Measurements from ENCODE around the gene RENBP.
A peak's percentile ranks its signal among the peaks of the same experiment; 100 is the strongest.

Gene RENBP

DNA sequence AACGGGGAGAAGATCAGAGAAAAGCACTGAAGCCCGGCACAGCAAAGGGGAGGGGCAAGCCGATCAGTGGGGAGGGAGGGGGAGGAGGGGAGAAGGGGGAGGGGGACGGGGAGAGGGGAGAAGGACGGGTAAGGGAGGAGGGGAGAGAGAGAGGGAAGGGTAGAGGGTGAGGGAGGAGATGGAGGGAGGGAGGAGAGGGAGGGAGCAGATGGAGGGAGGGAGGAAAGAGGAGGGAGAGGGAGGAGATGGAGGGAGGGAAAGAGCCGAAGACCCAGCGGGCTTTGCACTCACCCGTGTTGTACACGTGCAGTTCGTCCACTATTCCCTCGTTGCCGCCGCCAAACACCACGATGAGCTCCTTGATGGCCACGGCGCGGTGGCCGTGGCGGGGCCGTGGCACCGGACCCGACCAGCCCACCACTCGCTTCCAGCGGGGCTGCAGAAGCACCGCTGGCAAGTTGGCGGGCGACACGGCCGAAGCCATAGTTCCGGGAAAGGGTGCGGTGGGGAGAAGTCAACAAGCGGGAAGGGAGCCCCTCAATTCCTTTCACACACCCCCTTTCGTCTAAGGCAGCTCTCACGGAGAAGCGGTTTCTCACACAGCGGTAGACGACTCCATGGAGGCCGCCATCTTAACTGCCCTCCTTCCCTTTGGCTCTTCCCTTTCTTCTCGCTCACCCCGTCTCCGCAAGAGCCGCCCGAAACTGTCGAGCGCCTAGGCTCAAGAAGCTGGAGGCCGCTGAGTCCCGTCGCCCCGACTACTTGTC is 26.1 kb upstream of the RENBP start:
- peak in 1 of 2 donors; percentile 70 for DNase-seq

DNA sequence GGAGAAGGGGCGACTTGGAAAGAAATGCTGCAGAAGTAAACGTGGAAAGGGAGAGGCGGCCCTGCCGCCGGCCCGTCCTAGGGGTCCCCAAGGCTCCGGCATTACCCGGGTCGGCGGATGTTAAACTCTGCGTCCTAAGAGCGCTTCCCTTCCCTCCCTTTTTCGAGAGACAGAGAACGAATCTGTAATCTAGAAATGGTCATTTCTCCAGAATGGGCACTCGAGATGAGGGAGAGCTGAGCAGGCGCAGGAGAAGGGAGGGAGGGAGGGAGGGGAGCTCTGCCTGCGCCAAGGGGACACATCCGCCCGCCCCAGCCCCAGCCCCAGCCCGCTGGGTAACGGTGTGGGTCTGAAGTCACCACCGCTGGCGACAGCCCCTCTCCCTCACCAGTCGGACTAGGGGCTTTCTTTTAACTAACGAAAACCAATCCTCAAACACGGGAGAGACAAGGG is 25.5 kb upstream of the RENBP start:
- DNase-seq, result peak; percentile 47 to 58

DNA sequence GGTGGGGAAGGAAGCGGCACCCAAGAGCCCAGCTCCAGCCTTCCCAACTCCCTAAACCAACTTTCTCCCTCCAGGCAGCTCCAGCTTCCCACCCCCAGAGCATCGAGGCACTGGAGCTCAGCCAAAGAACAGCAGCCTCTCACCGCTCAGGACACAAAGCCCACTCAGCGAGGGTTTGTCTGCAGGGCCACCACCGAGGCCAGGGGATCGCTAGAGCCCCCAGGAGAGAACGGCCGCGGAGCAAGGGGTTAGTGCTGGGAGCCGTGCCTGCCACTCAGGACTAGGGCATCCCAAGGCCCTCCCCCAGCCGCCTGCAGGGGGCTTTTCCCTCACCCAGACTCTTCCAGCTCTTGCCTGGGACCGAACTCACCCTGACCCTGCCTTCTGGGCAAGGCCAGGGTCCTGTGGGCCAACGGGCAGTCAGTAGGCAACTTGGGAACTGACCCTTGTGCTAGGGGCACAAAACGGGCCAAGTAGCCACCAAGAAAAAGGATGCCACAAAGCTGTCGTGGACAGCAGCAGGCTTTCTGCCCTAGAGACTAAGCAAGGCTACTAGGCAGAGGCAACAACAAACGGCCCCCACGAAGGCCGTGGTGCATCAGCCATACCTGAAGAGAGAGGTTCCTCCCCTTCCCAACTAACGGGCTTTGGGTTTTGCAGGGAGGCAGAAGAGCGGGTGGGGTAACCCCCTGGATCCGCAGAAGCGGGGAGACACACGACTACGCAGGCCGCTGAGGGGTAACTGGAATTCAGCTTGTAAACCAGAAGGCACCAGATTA is 24.9 kb upstream of the RENBP start:
- DNase-seq, result no peak

DNA sequence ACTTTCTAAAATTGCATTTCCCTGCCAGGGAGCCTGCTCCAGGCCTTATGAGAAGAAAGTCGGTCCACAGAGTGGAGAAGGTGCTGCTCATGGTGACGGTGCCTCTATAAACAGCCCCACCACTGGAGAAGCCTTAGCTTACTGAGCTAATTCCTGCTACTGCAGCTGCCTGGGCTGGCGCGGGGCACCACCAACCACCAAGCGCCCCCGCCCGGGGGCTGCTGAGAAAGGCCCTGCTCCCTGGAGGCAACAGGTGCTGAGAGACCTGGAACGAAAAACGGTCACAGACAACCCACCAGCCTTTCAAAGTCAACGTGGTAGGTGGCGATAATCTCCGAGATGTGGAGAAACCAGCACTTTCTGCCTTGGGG is 24.3 kb upstream of the RENBP start:
- DNase-seq, result no peak

DNA sequence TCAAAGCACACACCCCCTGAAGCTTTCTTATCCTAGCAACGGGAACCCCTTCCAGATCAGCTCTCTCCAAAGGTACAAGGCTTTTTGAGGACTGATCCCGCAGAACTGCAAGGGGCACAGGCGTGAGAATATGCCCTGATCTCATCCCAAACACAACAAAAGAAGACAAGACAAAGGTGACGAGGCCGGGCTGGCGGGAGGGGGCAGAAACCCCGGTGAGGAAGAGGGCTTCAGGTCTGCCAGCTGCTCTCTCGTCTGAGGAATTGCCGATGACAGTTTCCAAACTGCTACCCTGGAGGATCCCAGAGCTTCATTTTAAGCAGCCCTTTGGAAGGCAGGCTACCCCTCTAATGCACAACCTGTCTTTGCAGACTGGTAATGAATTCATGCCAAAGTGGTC is 23.8 kb upstream of the RENBP start:
- no peak for DNase-seq

DNA sequence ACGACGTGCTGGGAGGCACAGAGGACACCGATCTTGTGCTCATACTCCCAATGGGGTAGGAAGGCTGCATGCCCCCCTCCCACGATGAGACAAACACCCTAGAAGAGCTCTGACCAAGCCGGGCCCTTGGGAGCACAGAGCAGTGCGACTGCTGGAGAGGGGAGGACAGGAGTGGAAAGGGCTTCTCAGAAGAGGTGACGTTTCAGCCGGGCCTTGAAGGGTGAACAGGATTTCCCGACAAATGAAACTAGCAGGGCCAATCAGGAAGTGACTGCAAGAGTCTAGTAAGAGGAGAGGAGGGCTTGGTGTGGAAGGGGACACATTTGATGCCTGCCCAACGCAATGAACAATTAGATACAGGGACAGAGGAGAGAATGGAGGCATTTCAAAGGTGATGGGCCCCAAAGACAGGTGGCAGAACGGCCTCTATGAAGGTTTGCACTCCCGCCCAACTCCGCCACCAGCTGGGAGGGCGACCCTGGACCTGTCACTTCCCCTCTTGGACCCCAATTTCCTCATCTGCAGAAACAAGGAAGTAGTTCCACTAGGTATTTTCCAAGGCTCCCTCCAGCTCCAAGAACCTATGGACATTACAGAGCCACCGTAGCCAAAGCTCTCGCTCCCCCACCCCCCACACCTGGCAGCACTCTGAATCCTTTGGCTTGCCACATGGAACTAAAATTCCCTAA is 23.2 kb upstream of the RENBP start:
- DNase-seq, result no peak

DNA sequence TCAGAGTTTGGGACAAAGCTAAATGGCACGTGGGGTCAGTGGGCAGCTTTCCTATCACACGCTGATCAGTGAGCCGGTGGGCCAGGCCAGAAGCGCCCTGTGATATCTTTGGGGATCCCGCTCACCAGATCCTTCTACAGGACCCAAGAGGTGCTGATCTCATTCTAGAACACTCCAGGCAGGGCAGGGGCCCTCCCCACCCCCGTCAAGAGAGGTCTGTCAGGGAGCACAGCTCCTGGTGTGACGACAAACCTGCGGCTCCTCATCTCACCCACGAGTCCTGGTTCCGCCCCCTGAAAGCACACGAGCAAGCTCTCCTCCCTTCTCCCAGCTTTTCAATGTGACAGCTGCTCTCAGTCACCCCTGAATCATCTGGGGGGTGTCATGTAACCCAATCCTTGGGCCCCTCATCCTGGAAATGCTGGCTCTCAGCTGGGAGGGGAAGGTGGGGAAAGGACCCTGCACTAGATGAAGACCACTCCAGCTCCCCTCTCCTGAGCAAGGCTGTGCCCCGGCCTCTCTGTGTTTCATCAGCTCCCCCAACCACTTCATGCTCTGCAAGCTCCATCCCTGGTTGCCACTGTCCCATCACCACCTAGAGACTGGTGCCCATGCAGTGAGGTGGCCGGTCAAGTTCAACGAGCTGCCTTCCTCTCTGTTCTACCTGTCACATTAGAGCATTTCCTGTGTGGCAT is 22.5 kb upstream of the RENBP start:
- no peak for DNase-seq

DNA sequence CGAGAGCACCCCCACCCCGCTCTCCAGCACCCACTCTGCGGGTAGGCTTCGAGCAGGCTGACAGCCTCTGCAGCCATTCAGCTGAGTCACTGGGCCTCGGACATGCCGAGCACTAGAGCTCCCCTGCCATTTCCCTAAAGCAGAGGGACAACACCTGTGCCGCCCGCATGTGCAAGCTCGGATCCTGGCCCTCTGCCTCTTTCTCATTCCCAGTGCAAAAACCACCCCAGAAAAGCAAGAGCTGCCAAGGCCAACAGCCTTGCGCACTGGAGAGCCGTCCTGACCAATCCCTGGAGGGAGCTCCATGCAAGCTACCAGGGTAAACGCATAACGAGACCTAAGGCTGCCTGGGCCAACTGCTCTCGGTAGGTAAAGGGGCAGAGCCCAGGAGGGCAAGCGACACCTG is 21.8 kb upstream of the RENBP start:
- DNase-seq, result no peak

DNA sequence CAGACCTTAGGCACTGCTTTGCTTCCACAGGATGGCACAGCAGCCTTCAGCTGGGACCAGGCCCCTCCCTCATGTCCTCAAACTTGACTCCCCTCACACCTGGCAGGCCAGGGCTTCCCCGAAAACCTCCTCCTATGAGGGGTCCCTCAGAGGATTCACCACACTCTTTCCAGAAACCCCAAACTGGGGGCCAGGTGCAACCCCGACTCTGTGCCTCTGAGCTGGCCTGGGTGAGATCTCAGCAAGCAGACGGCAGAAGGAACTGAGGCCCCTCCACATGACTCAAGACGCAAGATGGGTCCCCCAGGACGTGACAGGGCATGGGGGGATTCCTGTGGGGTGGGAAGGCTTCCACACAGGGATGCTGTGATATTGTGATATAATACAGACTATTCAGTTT is 21.0 kb upstream of the RENBP start:
- no peak for DNase-seq

DNA sequence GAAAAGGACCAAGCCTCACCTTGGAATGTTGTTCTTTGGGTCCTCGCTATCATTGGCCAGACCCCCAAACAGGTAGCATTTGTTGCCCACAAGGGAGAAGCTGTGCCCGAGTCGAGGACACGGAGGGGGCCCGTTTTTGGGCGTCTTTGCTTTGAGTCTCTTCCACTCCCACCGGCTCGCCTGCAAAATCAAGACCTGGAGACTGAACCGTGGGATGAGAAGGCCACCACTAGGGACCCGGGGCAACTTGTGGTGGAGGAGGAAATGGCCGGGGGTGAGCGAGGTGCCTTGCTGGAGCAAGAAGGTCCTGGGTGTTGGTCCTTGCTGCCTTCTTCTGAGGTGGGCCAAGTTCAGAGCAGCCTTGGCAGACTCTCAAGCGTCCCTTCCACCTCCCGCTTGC is 19.7 kb upstream of the RENBP start:
- no peak for DNase-seq

DNA sequence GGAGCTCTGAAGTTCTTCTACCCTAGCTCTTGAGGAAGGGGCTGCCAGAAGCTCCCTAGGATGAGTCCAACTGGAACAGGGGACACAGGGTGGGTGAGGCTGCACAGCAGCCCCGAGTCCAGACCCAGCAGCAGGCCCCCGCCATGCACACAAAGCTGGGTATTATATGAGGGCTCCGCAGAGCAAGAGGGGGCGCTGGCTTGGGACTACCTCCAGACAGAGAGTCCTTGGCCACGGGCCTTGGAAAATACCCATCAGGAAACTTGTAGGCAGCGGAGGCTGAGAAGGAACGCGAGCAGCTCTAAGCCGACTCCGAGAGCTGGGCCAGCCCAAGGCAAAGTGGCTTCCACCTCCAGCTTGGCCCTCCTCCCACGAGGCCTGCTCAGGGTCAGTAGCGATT is 19.1 kb upstream of the RENBP start:
- DNase-seq, result no peak

DNA sequence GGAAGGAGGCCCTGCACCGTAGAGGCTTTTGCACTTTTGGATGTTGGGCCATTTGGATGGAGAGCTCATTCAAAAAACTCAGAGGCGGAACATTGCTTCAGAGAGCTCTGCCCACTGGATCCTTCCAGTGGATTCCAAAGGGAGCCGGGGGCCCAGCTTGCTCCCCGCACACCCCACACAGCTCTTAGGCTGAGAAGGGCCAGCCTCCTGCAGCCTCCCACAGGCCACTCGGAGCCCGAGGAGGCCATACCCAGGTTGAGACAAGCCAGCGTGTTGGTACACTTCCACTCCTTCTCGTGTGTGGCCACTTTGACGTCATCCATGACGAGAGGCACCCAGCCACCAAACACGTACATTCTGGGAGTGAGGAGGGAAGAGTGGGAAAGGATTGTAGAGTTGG is 16.8 kb upstream of the RENBP start:
- no peak for DNase-seq

DNA sequence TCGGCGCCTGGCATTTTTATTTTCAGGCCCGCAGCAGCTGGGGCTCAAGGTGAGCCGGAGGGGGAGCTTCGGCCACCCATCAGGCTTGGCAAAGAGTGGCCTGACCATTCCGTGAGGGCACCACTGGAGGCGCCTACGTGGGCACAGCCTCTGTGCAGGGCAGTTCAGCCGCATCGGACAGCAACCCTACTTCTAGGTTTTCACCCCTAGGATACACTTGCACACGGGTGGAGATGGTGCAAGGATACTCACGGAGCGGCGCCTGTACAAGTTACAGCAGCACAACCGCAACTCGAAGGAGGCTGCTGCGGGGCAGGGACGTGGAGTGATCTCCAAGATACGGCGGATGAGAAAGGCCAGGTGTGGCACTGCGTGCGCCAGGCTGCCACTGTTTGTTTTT is 16.3 kb upstream of the RENBP start:
- no peak for DNase-seq

DNA sequence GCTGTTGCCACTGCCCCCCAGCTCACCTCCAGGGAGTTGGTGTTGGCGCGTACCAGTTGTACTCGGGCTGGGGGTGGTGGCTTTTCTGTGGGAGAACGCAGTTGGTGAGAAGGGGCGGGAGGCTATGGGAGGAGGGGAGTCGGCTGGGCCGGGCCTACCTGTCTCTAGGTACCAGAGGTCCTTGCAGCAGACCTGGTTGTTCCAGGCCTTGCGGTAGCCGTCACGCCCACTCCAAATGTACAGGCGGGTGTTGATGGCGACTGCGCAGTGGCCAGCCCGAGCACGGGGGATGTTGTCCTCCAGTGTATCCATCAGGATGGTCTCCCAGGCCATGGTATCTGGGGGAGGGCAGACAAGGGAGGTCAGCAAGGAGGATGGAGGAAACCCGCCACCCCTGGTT is 15.6 kb upstream of the RENBP start:
- DNase-seq, result no peak

DNA sequence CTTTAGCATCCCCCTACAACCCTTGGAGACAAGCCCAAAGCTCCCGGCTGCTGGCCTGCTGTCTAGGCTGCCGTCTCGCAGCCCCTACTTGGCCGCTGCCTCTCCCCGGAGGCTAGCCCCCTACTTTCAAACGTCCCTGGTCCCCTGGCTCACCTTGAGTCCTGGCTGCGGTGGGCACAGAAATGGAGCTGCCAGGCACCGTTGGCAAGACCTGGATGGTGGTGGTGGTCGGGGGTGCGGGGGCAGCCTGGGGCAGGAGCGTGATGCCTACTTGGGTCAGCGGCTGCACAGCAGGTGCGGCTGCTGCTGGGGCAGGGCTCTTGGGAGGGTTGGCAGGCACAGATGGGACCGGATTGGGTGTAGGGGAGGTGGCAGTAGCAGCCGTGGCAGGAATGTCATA is 15.2 kb upstream of the RENBP start:
- no peak for DNase-seq

DNA sequence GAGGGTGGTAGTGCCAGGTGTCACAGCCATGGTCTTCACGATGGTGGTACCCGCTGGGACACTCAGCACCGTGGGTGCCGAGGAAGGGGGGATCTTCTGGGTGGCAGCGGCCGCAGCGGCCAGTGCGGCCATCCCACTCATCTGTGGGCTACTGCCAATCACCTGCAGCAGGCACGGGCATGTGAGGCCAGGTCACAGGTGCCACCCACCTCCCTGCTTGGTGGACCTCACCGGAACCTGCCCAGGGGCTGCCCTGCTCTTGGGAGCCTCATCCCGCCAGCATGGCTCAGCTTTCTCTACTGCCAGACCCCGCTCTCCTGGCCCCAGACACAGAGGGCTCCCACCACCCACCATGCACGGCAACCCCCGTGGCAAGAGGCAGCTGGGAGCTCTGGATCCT is 14.2 kb upstream of the RENBP start:
- no peak for DNase-seq

DNA sequence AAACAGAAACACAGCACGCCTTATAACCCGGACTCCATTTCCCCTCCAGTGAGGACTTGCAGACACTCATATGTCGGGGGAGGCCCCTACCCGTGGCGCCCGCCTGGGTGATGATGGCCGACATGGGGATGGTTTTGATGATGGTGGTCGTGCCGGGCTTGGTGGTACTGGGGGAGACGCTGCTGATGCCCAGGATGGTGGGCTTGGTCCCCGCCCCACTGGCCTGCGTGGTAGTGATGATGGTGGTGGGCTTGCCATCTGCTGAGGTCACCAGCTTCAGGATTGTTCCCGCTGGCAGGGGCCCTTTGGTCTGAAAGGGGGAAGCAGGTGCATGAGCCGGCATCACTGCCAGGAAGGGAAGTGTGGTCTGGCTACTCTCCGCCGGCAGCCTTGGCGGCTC is 12.8 kb upstream of the RENBP start:
- no peak for DNase-seq

DNA sequence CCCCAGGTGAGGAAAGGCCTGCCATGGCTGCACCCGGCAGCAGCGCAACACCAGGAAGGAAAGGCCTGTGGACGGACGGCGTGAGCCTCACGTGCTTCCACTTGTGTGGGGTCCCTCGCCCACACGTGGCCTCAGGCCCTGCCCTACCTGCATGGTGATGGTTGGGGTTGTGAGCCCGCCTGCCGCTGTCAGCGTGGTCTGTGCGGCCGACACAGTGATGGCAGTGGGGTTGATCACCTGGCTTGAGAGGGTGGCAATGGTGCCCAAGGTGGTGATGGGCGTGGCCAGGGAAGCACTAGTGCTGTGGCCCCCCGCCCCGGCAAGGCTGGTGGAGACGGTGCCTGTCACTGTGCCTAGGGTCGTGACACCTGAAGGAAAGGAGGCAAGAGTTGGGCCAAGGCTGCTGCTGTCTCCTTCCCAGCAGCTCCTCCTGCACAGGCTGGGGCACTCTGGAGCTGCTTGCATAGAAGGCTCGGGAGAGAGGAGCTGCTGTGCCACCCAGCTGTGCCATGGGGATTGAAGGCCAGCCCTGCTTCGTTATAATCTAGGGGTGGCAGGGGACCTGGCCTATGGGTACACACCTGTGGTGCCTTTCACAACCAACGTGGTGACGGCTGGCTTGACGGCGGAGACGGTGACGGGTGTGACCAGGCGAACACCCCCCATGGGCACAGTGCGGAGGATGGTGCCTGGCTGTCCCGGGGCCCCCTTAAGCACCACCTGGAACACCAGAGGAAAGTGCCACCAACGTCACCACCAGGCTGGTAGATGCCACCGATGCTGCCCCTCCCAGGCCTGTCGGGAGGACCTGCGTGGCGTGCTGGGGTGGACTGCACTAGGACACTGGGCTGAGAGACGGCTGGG is 11.8 kb upstream of the RENBP start:
- DNase-seq, result no peak

DNA sequence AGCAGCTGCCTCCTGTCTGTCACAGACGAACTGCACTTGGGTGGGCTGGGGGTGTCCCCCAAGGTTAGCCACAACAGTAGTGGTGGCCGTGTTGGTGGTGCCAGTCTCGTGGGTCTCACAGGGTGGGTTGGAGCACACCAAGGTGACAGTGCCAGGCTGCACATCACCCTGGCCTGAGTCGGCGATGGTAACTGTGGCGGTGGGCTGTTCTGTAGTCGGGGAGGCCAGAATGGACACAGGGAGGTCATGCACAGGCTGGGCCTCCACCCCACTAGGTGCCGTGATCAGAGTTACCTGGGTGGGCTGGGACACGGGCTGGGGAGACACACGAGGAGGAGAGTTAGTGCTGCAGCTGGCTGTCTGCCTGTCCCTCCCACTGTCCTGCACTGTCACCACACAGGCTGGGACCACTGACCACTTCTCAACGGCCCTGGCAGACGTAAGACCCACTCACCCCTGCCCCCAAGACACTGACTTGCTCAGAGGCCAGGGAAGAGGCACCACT is 10.8 kb upstream of the RENBP start:
- no peak for DNase-seq

DNA sequence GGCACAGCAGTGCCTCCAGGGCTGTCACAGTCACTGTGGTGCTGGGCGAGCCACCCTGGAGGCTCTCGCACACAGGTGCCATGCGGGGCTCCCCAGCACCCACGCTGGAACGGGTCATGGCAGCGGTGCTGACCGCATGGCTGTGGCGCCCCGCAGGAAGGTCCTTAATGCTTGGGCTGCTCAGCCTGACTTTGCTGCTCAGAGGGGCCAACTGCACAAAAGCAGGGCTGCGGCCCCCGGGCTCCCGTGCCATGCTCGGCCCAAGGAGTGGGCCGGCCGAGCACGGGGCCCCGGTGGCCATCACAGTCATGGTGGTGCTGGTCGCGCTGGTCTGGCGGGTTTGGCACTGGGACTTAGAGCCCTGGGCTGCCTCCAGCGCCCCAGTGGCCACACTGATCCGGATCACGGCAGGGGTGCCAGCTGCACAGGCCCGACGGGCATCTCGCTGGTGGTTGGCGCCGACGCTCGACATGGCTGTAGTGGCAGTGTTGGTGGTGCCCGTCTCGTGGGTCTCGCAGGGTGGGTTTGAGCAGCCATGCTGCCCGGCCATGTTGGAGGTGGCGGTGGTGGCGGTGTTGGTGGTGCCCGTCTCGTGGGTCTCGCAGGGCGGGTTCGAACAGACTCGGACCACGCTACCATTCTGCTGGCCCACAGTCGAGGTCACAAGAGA is 10.2 kb upstream of the RENBP start:
- no peak for DNase-seq

DNA sequence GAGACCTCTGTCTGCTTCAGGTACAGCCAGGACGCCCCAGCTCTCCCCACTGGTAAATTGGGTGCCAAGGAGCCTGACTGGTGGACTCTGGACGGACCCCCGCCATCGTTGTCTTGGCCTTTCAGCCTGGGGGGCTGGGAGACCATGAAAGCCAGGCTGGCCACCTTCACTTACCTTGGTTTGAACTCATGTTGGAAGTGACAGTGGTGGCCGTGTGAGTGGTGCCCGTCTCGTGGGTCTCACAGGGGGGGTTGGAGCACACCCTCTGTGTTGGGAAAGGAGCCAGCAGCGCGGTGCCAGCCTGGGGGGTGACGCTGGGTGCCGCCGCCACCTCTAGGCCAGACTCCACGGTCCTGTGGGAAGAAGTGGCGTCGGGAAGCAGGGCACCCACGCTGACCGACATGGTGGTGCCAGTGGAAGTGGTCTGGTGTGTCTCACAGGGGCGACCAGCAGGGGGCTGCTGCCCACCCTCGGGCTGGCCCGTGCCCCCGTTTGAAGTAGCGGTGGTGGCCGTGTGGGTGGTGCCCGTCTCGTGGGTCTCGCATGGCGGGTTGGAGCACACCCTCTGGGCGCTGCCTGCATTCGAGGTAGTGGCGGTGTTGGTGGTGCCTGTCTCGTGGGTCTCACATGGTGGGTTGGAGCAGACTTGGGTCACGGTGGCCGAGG is 9.6 kb upstream of the RENBP start:
- no peak for DNase-seq
